Stomach (tissue), 9 donors: Measurements from ENCODE around the gene ADM. TPM values are rescaled to one million over a fixed set of nuclear protein-coding genes. Genes with fewer than 3 reads are reported as not detected.

Experiments used
- DNase-seq, 2 donors: peaks; one replicate each; pipeline versions ENCODE4 v3.0.0 to v3.0.0-alpha.2; 2013 to 2019
- H3K27ac ChIP-seq, 5 donors: fragments of 200-600 bp in 4 of 5; sonication (generic) in 4 of 5; one replicate each; pipeline ENCODE4 v1.5.1; 2013 to 2019; ENCODE audit warnings: mild to moderate bottlenecking in 1 of 5, moderate library complexity in 1 of 5
- H3K27me3 ChIP-seq, 3 donors: fragments of 200-600 bp; sonication (generic); one replicate each; pipeline ENCODE4 v1.5.1; 2017 to 2019; ENCODE audit warnings: mixed run types in 1 of 3
- H3K36me3 ChIP-seq, 4 donors: fragments of 200-600 bp; sonication (generic); 1 replicate in 3 of 4; 2 replicates in 1 of 4; pipeline ENCODE4 v1.5.1; 2016 to 2019
- H3K4me1 ChIP-seq, 4 donors: fragments of 200-600 bp; sonication (generic); one replicate each; pipeline ENCODE4 v1.5.1; 2016 to 2019
- H3K4me3 ChIP-seq, 4 donors: fragments of 200-600 bp; sonication (generic) in 3 of 4; one replicate each; pipeline ENCODE4 v1.5.1; 2016 to 2019; ENCODE audit warnings: mild to moderate bottlenecking in 1 of 4
- H3K9me3 ChIP-seq, 4 donors: fragments of 200-600 bp; sonication (generic); one replicate each; pipeline ENCODE4 v1.5.1; 2016 to 2019
- CTCF ChIP-seq, 7 experiments: fragments of 450-650 bp in 4 of 7; fragments of 200-600 bp in 3 of 7; sonication (generic) in 3 of 7; IDR thresholded peaks; one replicate each; pipeline ENCODE4 v1.5.1; 2016 to 2019; ENCODE audit warnings: antibody characterized with exemption in 7 of 7, control low read depth in 2 of 7, mild to moderate bottlenecking in 1 of 7
- EP300 ChIP-seq: sonication (generic); formaldehyde crosslinking; IDR thresholded peaks from one replicate; pipeline ENCODE4 v1.6.1; 2017; ENCODE audit warnings: antibody characterized with exemption
- POLR2A ChIP-seq, 4 donors: fragments of 450-650 bp; IDR thresholded peaks; one replicate each; pipeline ENCODE4 v1.6.1; 2016; ENCODE audit warnings: antibody characterized with exemption in 4 of 4, control low read depth in 2 of 4, mild to moderate bottlenecking in 1 of 4, moderate library complexity in 1 of 4
- POLR2AphosphoS5 ChIP-seq, 3 donors: sonication (generic); formaldehyde crosslinking; IDR thresholded peaks; one replicate each; pipeline ENCODE4 v1.6.1; 2016; ENCODE audit warnings: antibody characterized with exemption in 3 of 3
- WGBS, 5 donors: extraction: QIAGEN DNeasy Blood & Tissue Kit in 3 of 5; methylation state at CpG; one replicate each; pipeline versions ENCODE4 v1.1.5 to v1.1.7; 2013 to 2018; 5-methylcytosine and 5-hydroxymethylcytosine counted together
- intact Hi-C: fragments of 100-400 bp; cut with DNase I; formaldehyde crosslinking; loops from one replicate; pipeline ENCODE4 v1.15.1; 2023; ENCODE audit warnings: low total_unique reads
- polyA plus RNA-seq, 3 donors: library from polyadenylated mRNA; stranded (reverse); fragments of 200-250 nt; gene quantifications; one replicate each; pipeline ENCODE4 v1.2.3, GENCODE V29; 2013
- total RNA-seq, 5 donors: library from RNA; depleted of rRNA; stranded (reverse); fragments of >200 nt; gene quantifications; one replicate each; pipeline versions ENCODE4 v1.1.0 to v1.2.3, GENCODE V29; 2014 to 2016
- donor health status: healthy with polysubstance abuse.
- donor health status: Bipolar disorder and iron deficiency.
- donor health status: healthy.

Gene ADM
- total and polyA plus RNA-seq, 8 donors: 14.3 to 144 (median 35.1) TPM

- no peak for DNase-seq
- Histone ChIP-seq H3K4me3 (no peak overlapping the region), H3K27me3 (no peaks in the 10 kb centered on the region), H3K36me3 (no peaks in the 10 kb centered on the region), H3K4me1 (peaks cover 4 to 27% (median 15%) of the 10 kb centered on the region in 4 donors), H3K27ac (no peak overlapping the region), H3K9me3 (no peaks in the 10 kb centered on the region)
- TF ChIP-seq EP300: no peak
- TF ChIP-seq POLR2AphosphoS5 (IDR thresholded peaks at IDR 0.05): no peak
- no peak for TF ChIP-seq POLR2A (IDR thresholded peaks at IDR 0.05)
- intact Hi-C loops: no loop called here
Observed at GRCh38 chr11:10275714-10276113, 29.2 kb upstream of the ADM start.

- peak overlapping the region in 3 of 5 donors; percentile 21 to 48 (median 33) for H3K27ac ChIP-seq
Observed at GRCh38 chr11:10282117-10282516, 22.8 kb upstream of the ADM start.

GRCh38 chr11:10283991-10284390 is 20.9 kb upstream of the ADM start:
- peaks cover 0 to 9% (median 0%) of the 10 kb centered on the region in 4 donors for H3K36me3 ChIP-seq
- no peak overlapping the region for H3K27ac ChIP-seq
- TF ChIP-seq CTCF (IDR thresholded peaks at IDR 0.05) (no peak), POLR2A (IDR thresholded peaks at IDR 0.05) (no peak), EP300 (no peak), POLR2AphosphoS5 (IDR thresholded peaks at IDR 0.05) (no peak)
- no peak for DNase-seq
- H3K4me3 ChIP-seq: no peak overlapping the region
- WGBS, 5 donors: 77 to 93% (median 88%) methylated on average over 1 of the region's 1 CpG
- no peaks in the 10 kb centered on the region for H3K27me3 ChIP-seq
- H3K9me3 ChIP-seq: no peaks in the 10 kb centered on the region
- intact Hi-C loops: no loop called here
- peaks cover 0 to 70% (median 33%) of the 10 kb centered on the region in 4 donors for H3K4me1 ChIP-seq

More at GRCh38 chr11:10282117-10282516, 22.8 kb upstream of the ADM start:
- Histone ChIP-seq H3K9me3 (no peaks in the 10 kb centered on the region), H3K4me3 (no peak overlapping the region), H3K36me3 (no peaks in the 10 kb centered on the region), H3K27me3 (no peaks in the 10 kb centered on the region), H3K4me1 (peaks cover 0 to 52% (median 18%) of the 10 kb centered on the region in 4 donors)
- TF ChIP-seq POLR2AphosphoS5 (IDR thresholded peaks at IDR 0.05): peak in 1 of 3 donors; percentile 33
- no peak for TF ChIP-seq EP300
- intact Hi-C loops: no loop called here
- DNase-seq: peak in 1 of 2 donors; percentile 59

- intact Hi-C loops: no loop called here
- Histone ChIP-seq H3K4me1 (peaks cover 0 to 83% (median 45%) of the 10 kb centered on the region in 4 donors), H3K27ac (peak overlapping the region in 3 of 5 donors; percentile 59 to 73 (median 63)), H3K9me3 (no peaks in the 10 kb centered on the region), H3K4me3 (no peak overlapping the region), H3K27me3 (no peaks in the 10 kb centered on the region), H3K36me3 (peaks cover 0 to 15% (median 0%) of the 10 kb centered on the region in 4 donors)
- DNase-seq: no peak
- 76 to 86% (median 84%) methylated on average over 4 of the region's 4 CpGs for WGBS, 5 donors
- TF ChIP-seq CTCF (IDR thresholded peaks at IDR 0.05): no peak
- no peak for TF ChIP-seq POLR2AphosphoS5 (IDR thresholded peaks at IDR 0.05)
- no peak for TF ChIP-seq EP300
- TF ChIP-seq POLR2A (IDR thresholded peaks at IDR 0.05): no peak
Observed at GRCh38 chr11:10285148-10285802, 19.6 kb upstream of the ADM start.

- TF ChIP-seq EP300 (no peak), POLR2AphosphoS5 (IDR thresholded peaks at IDR 0.05) (no peak), CTCF (IDR thresholded peaks at IDR 0.05) (no peak), POLR2A (IDR thresholded peaks at IDR 0.05) (no peak)
- WGBS, 5 donors: 86 to 91% (median 89%) methylated on average over 3 of the region's 3 CpGs
- H3K36me3 ChIP-seq: peaks cover 0 to 15% (median 0%) of the 10 kb centered on the region in 4 donors
- H3K27me3 ChIP-seq: no peaks in the 10 kb centered on the region
- H3K9me3 ChIP-seq: no peaks in the 10 kb centered on the region
- H3K4me1 ChIP-seq: peaks cover 6 to 88% (median 61%) of the 10 kb centered on the region in 4 donors
- H3K4me3 ChIP-seq: no peak overlapping the region
- H3K27ac ChIP-seq: no peak overlapping the region
- intact Hi-C loops: no loop called here
- no peak for DNase-seq
Observed at GRCh38 chr11:10287140-10287539, 17.7 kb upstream of the ADM start.
